ENCODE measurements around the gene STK38L.

The STK38L gene

DNA sequence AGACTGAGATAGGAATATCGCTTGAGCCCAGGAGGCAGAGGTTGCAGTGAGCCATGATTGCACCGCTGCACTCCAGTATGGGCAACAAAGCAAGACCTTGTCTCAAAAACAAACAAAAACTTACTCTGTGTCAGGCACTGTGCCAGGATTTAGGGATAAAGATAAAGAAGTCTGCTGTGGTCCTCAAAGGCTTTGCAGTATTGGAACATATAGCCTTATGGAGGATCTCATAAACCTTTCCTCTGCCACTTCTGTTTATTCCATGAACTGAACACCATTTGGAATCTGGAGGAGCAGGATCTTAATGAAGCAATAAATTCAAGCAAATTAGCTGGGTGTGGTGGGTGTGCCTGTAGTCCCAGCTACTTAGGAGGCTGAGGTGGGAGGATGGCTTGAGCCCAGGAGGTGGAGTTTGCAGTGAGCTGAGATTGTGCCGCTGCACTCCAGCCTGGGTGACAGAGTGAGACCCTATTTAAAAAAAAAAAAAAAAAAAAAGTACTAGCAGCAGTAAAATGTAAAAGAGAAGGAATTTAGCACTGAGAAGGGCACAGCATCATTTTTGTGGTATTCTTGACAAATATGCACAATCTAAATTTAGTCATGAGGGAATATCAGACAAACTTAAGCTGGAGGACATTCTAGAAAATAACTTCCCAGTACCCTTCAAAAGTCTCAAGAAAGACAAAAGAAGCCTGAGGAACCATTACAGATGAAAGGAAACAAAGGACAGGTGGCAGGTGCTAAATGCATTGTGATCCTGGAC, 115.7 kb downstream of the STK38L start:
- no peak for DNase-seq

DNA sequence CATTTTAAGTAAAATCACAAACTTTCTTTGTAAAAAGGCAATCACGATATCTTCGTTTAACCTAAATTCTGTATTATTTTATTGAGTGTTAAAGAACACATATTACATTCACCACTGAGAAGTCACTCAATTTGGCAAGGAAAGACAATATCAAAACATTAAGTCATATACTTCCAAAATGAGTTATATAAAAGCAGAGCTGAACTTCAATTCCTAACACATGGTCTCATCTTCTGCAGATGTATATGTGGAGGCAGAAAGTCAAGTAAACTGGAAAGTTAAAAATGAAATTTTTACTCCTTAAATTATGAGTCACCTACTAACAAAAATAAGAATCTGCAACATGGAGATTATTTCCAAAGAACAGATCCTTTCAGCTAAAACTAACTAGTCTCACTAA, 117.3 kb downstream of the STK38L start:
- no peak for DNase-seq

DNA sequence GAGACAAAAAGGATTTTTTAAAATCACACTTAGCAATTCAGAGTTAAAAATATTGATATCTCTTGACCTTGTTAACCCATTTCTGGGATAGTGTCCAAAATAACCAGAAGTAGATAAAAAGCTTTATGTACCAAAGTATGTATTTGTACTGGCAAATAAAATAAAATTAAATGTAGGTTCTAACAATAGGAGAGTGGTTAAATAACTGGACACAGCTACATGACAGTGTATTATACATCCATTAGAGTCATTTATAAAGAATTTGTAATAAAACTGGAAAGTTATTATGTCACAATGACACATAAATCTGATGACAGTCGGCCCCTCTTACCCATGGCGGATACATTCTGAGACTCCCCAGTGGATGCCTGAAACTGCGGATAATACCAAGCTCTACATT, 122.5 kb downstream of the STK38L start:
- DNase-seq = no peak

DNA sequence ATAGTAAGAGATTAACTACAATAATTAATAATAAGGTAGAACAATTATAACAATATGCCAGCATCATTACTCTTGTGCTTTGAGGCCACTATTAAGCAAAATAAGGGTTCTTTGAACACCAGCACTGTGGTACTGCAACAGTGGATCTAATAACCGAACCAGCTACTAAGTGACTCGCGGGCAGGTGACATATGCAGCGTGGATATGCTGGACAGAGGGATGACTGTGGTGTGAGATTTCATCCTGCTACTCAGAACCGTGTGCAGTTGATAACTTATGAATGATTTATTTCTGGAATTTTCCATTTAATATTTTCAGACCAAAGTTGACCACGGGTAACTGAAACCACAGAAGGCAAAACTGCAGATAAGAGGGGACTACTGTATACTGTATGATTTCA, 123.0 kb downstream of the STK38L start:
- no peak for DNase-seq
